ENCODE results near the gene C11orf68.

C11orf68 gene

GRCh38 chr11:65888163-65888814 lies 30.6 kb downstream of the C11orf68 start, which contains the start of gene FIBP (continued):
- TF ChIP-seq ZNF639 (tag by site-specific recombination; IDR thresholded peaks at IDR 0.05), result 0 out of 2 replicates have a peak, but pooled peaks have one; percentile 14
- TF ChIP-seq ZNF76 (tag by site-specific recombination; IDR thresholded peaks at IDR 0.05; ENCODE audit: borderline replicate concordance, low read depth), result peak; percentile 45; the same call in 1 of the 2 replicates
- 0 out of 2 replicates have a peak, but pooled peaks have one; percentile 42 for TF ChIP-seq ZNF561 (tag by site-specific recombination; IDR thresholded peaks at IDR 0.05; ENCODE audit: borderline replicate concordance)
- TF ChIP-seq ZNF354C (tag by site-specific recombination; IDR thresholded peaks at IDR 0.05; ENCODE audit: borderline replicate concordance, low read depth), result no peak
- no peak for TF ChIP-seq ZNF473 (tag by site-specific recombination; IDR thresholded peaks at IDR 0.05)
- no peak for TF ChIP-seq ZFP41 (tag by site-specific recombination; IDR thresholded peaks at IDR 0.05; ENCODE audit: borderline replicate concordance)
- TF ChIP-seq ZNF558 (tag by site-specific recombination; IDR thresholded peaks at IDR 0.05), result no peak
- peak; percentile 97 for TF ChIP-seq ZBTB17 (tag by site-specific recombination; IDR thresholded peaks at IDR 0.05)
- peak; percentile 84 for TF ChIP-seq ZBTB21 (tag by site-specific recombination; IDR thresholded peaks at IDR 0.05)
- no peak for TF ChIP-seq ZNF19 (tag by site-specific recombination; IDR thresholded peaks at IDR 0.05; ENCODE audit: low read depth)
- peak; percentile 59 for TF ChIP-seq ZFHX2 (tag by site-specific recombination; conservative IDR thresholded peaks at IDR 0.05)
- no peak for TF ChIP-seq ZNF23 (tag by site-specific recombination; IDR thresholded peaks at IDR 0.05; ENCODE audit: borderline replicate concordance)
- no peak for TF ChIP-seq BCL6B (tag by site-specific recombination; IDR thresholded peaks at IDR 0.05)
- no peak for TF ChIP-seq ZNF394 (tag by site-specific recombination; IDR thresholded peaks at IDR 0.05; ENCODE audit: borderline replicate concordance)
- TF ChIP-seq ZNF530 (tag by site-specific recombination; IDR thresholded peaks at IDR 0.05; ENCODE audit: low read depth), result no peak
- TF ChIP-seq ZNF518A (tag by site-specific recombination; conservative IDR thresholded peaks at IDR 0.05; ENCODE audit: low read depth), result no peak
- no peak for TF ChIP-seq TCF7L2 (IDR thresholded peaks at IDR 0.05; ENCODE audit: borderline replicate concordance, low read depth, low read length)
- TF ChIP-seq SCRT1 (tag by site-specific recombination; IDR thresholded peaks at IDR 0.05; ENCODE audit: borderline replicate concordance), result no peak
- TF ChIP-seq TSHZ1 (tag by site-specific recombination; IDR thresholded peaks at IDR 0.05; ENCODE audit: borderline replicate concordance), result no peak
- TF ChIP-seq ZNF248 (tag by site-specific recombination; IDR thresholded peaks at IDR 0.05), result no peak
- no peak for TF ChIP-seq ZBTB49 (tag by site-specific recombination; IDR thresholded peaks at IDR 0.05; ENCODE audit: low read depth)
- TF ChIP-seq GFI1B (tag by site-specific recombination; IDR thresholded peaks at IDR 0.05), result no peak
- TF ChIP-seq ZNF596 (tag by site-specific recombination; IDR thresholded peaks at IDR 0.05), result no peak
- TF ChIP-seq ZNF843 (tag by site-specific recombination; IDR thresholded peaks at IDR 0.05), result peak; percentile 57; the same call in 1 of the 2 replicates

All from HEK293 (cell line).